Central memory CD8-positive, alpha-beta T cell (primary cell): ENCODE measurements around the gene PRKAR2B.
"Not testable (repeated sequence)": the region's sequence is repeated elsewhere in the genome, so short reads cannot be mapped to it uniquely, and the experiment has no call there.

Experiments
- ATAC-seq: fragments of 150-1000 bp; cut with Tn5 transposase; replicated peaks from 2 replicates; pipeline ENCODE4 v1.10.0; 2022; ENCODE audit warnings: mild to moderate bottlenecking, moderate FRiP score, moderate number of reproducible peaks; ENCODE audit not compliant: poor library complexity, severe bottlenecking; ENCODE audit errors: extremely low read depth
- DNase-seq, 2 donors: peaks; one replicate each; pipeline ENCODE4 v3.0.0; 2021; ENCODE audit warnings: low spot score in 2 of 2
- H3K27ac Mint-ChIP-seq: one replicate; pipeline ENCODE4 v1.8.0; 2022; ENCODE audit warnings: low read depth, mild to moderate bottlenecking, moderate library complexity, mixed read lengths
- H3K27me3 Mint-ChIP-seq: one replicate; pipeline ENCODE4 v1.8.0; 2022; ENCODE audit warnings: mixed read lengths
- H3K36me3 Mint-ChIP-seq: one replicate; pipeline ENCODE4 v1.8.0; 2022; ENCODE audit warnings: mild to moderate bottlenecking, moderate library complexity, mixed read lengths; ENCODE audit not compliant: insufficient read depth
- H3K4me1 Mint-ChIP-seq: one replicate; pipeline ENCODE4 v1.8.0; 2022; ENCODE audit warnings: mixed read lengths
- H3K4me3 Mint-ChIP-seq: one replicate; pipeline ENCODE4 v1.8.0; 2022; ENCODE audit warnings: mild to moderate bottlenecking, moderate library complexity, mixed read lengths
- H3K9me3 Mint-ChIP-seq: one replicate; pipeline ENCODE4 v1.8.0; 2022; ENCODE audit warnings: mixed read lengths

PRKAR2B gene

GRCh38 chr7:107150375-107151073, 106.0 kb downstream of the PRKAR2B start:
- Mint-ChIP-seq H3K9me3 (no peaks in the 10 kb centered on the region), H3K27ac (no peak overlapping the region), H3K36me3 (no peaks in the 10 kb centered on the region), H3K4me3 (no peak overlapping the region), H3K27me3 (peaks cover 9% of the 10 kb centered on the region), H3K4me1 (no peaks in the 10 kb centered on the region)
- peak; percentile 75 for ATAC-seq
- peak; percentile 62 to 71 for DNase-seq

DNA sequence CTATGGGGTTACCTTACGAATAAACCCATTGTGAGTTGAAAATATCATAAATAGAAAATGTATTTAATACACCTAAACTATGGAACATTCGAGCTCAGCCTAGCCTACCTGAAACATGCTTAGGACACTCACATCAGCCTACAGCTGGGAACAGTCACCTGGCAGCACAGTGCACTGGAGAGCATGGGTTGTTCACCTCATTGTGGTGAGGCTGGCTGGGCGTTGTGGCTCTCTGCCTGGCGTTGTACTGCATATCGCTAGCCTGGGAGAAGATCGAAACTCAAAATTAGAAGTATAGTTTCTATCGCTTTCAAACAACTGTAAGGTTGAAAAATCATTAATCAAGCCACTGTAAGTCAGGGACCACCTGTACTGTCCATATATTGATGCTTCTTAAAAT, 107.0 kb downstream of the PRKAR2B start:
- peaks cover 9% of the 10 kb centered on the region for H3K27me3 Mint-ChIP-seq

DNA sequence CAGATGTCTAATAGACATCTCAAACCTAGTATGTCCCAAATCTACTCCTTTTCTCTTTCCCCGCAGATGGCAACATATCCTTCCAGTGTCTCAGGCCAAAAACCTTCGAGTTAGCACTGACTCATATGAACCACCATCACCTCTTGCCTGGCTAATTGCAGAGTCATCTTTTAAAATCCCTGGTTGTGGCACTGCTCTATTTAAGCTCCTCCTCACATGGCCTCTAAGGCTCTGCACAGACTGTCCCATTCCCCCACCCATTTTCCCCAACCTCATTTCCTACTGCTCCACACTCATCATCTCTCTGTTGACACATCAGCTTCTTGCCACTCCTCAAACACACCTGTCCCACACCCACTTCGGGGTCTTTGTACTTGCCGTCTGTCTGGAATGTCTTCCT, 107.5 kb downstream of the PRKAR2B start:
- H3K4me1 Mint-ChIP-seq: no peaks in the 10 kb centered on the region
- no peaks in the 10 kb centered on the region for H3K9me3 Mint-ChIP-seq
- no peaks in the 10 kb centered on the region for H3K36me3 Mint-ChIP-seq
- H3K27ac Mint-ChIP-seq: no peak overlapping the region
- H3K4me3 Mint-ChIP-seq: no peak overlapping the region
- DNase-seq (no peak), ATAC-seq (no peak)
- H3K27me3 Mint-ChIP-seq: peaks cover 9% of the 10 kb centered on the region

More for the DNA sequence above, 107.0 kb downstream of the PRKAR2B start:
- Mint-ChIP-seq H3K4me1 (no peaks in the 10 kb centered on the region), H3K4me3 (no peak overlapping the region), H3K9me3 (no peaks in the 10 kb centered on the region), H3K27ac (no peak overlapping the region), H3K36me3 (no peaks in the 10 kb centered on the region)
- no peak for ATAC-seq
- no peak for DNase-seq

GRCh38 chr7:107154826-107155225, 110.3 kb downstream of the PRKAR2B start:
- ATAC-seq: no peak
- Mint-ChIP-seq H3K4me3 (no peak overlapping the region), H3K9me3 (no peaks in the 10 kb centered on the region), H3K27ac (no peak overlapping the region), H3K27me3 (peaks cover 9% of the 10 kb centered on the region), H3K4me1 (no peaks in the 10 kb centered on the region), H3K36me3 (no peaks in the 10 kb centered on the region)
- no peak for DNase-seq

- H3K9me3 Mint-ChIP-seq, H3K4me1 Mint-ChIP-seq, H3K36me3 Mint-ChIP-seq, H3K27me3 Mint-ChIP-seq, ATAC-seq, DNase-seq, H3K4me3 Mint-ChIP-seq, H3K27ac Mint-ChIP-seq: not testable (repeated sequence)
Measured at GRCh38 chr7:107155726-107156125, 111.2 kb downstream of the PRKAR2B start.

GRCh38 chr7:107157091-107157490, 112.6 kb downstream of the PRKAR2B start:
- DNase-seq (no peak), ATAC-seq (no peak)
- no peaks in the 10 kb centered on the region for H3K4me1 Mint-ChIP-seq
- H3K4me3 Mint-ChIP-seq: no peak overlapping the region
- H3K36me3 Mint-ChIP-seq: no peaks in the 10 kb centered on the region
- H3K27me3 Mint-ChIP-seq: peaks cover 9% of the 10 kb centered on the region
- H3K9me3 Mint-ChIP-seq: no peaks in the 10 kb centered on the region
- no peak overlapping the region for H3K27ac Mint-ChIP-seq

DNA sequence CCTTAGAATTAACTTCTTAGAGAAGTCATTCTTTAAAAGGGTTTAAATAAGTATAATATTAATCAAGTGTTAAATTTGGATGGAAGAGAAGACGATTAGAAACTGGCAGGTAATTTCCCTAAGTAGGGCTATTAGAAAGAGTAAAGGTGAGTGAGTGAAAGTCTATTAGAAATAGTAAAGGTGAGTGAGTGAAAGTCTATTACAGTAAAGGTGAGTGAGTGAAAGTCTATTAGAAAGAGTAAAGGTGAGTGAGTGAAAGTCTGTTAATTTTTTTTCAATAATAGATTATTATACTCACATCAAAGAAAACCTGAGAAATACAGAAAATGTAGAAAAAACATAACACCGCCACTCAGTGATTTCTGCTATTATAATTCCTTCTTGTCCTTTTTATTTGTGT, 113.5 kb downstream of the PRKAR2B start:
- H3K9me3 Mint-ChIP-seq: no peaks in the 10 kb centered on the region
- no peak overlapping the region for H3K27ac Mint-ChIP-seq
- DNase-seq (no peak), ATAC-seq (no peak)
- H3K4me1 Mint-ChIP-seq: no peaks in the 10 kb centered on the region
- H3K4me3 Mint-ChIP-seq: no peak overlapping the region
- peaks cover 9% of the 10 kb centered on the region for H3K27me3 Mint-ChIP-seq
- H3K36me3 Mint-ChIP-seq: no peaks in the 10 kb centered on the region

- H3K4me3 Mint-ChIP-seq: no peak overlapping the region
- ATAC-seq: no peak
- H3K9me3 Mint-ChIP-seq: no peaks in the 10 kb centered on the region
- no peaks in the 10 kb centered on the region for H3K27me3 Mint-ChIP-seq
- H3K4me1 Mint-ChIP-seq: no peaks in the 10 kb centered on the region
- H3K27ac Mint-ChIP-seq: no peak overlapping the region
- DNase-seq: no peak
- no peaks in the 10 kb centered on the region for H3K36me3 Mint-ChIP-seq
Measured at GRCh38 chr7:107160389-107160788, 115.9 kb downstream of the PRKAR2B start.

GRCh38 chr7:107161415-107161814, 116.9 kb downstream of the PRKAR2B start:
- H3K4me1 Mint-ChIP-seq: no peaks in the 10 kb centered on the region

DNA sequence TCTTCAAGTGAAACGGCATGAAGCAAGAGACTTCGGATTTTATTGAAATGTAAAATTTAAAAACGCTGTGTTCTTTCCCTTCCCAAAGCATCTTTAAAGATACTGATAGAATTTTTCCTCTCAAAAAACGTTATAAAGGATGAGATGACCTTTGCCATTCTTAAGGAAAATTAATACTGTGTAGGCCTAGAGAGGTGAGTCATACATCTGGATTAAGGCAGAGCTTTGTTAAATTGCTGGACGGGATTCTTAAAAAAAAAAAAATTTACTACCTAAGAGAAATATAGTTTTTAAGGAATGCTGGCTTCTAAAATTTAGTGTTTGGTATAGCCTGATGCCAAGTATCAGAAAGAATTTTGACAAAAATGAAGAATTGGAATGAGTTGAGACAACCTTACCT, 118.0 kb downstream of the PRKAR2B start:
- Mint-ChIP-seq H3K27ac (no peak overlapping the region), H3K4me3 (no peak overlapping the region), H3K4me1 (peaks cover 3% of the 10 kb centered on the region), H3K27me3 (no peaks in the 10 kb centered on the region), H3K9me3 (no peaks in the 10 kb centered on the region), H3K36me3 (no peaks in the 10 kb centered on the region)
- DNase-seq (no peak), ATAC-seq (no peak)

More at GRCh38 chr7:107161415-107161814, 116.9 kb downstream of the PRKAR2B start:
- no peaks in the 10 kb centered on the region for H3K9me3 Mint-ChIP-seq
- H3K27ac Mint-ChIP-seq: no peak overlapping the region
- H3K4me3 Mint-ChIP-seq: no peak overlapping the region
- no peaks in the 10 kb centered on the region for H3K36me3 Mint-ChIP-seq
- no peaks in the 10 kb centered on the region for H3K27me3 Mint-ChIP-seq
- ATAC-seq (no peak), DNase-seq (no peak)

DNA sequence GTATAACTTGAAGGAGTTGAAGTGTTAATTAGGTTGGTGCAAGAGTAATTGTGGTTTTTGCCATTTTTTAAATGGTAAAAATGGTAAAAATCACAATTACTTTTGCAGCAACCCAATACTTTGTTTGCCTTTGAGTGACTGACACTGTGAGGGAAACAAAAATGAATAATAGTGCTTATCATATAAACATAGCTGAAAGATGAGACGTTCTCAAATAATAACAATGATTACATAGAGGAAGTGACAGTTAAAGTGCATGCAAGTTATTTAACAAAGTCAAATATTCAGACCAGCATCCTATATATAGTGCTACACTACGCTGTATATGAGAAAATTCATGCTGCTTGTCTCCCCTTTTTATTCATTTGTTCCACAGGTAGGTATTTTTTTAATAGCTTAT, 119.6 kb downstream of the PRKAR2B start:
- ATAC-seq (no peak), DNase-seq (no peak)
- no peaks in the 10 kb centered on the region for H3K27me3 Mint-ChIP-seq
- no peaks in the 10 kb centered on the region for H3K9me3 Mint-ChIP-seq
- no peak overlapping the region for H3K4me3 Mint-ChIP-seq
- H3K36me3 Mint-ChIP-seq: peaks cover 14% of the 10 kb centered on the region
- H3K4me1 Mint-ChIP-seq: peaks cover 12% of the 10 kb centered on the region
- no peak overlapping the region for H3K27ac Mint-ChIP-seq

GRCh38 chr7:107165341-107165740, 120.8 kb downstream of the PRKAR2B start:
- Mint-ChIP-seq H3K4me1 (peaks cover 20% of the 10 kb centered on the region), H3K9me3 (no peaks in the 10 kb centered on the region), H3K4me3 (no peak overlapping the region), H3K36me3 (peaks cover 26% of the 10 kb centered on the region), H3K27me3 (no peaks in the 10 kb centered on the region), H3K27ac (no peak overlapping the region)
- DNase-seq: no peak
- no peak for ATAC-seq

GRCh38 chr7:107166736-107167426, 122.4 kb downstream of the PRKAR2B start:
- H3K4me3 Mint-ChIP-seq: peak overlapping the region; percentile 87
- no peaks in the 10 kb centered on the region for H3K27me3 Mint-ChIP-seq
- DNase-seq: no peak
- H3K4me1 Mint-ChIP-seq: peaks cover 26% of the 10 kb centered on the region
- peaks cover 34% of the 10 kb centered on the region for H3K36me3 Mint-ChIP-seq
- no peak for ATAC-seq
- H3K9me3 Mint-ChIP-seq: no peaks in the 10 kb centered on the region
- H3K27ac Mint-ChIP-seq: peak overlapping the region; percentile 97
